GM21529 (cell line): ENCODE measurements around the gene IRAG1.
"Not testable (repeated sequence)": the region's sequence is repeated elsewhere in the genome, so short reads cannot be mapped to it uniquely, and the experiment has no call there.

Experiments used
- ATAC-seq: cut with Tn5 transposase; IDR thresholded peaks from one replicate; pipeline ENCODE4 v1.9.1; 2021; ENCODE audit not compliant: unreplicated experiment

IRAG1 gene

GRCh38 chr11:10709299-10710086 lies 15.9 kb upstream of the IRAG1 start:
- no peak for ATAC-seq

GRCh38 chr11:10708131-10708530 lies 14.6 kb upstream of the IRAG1 start:
- no peak for ATAC-seq

GRCh38 chr11:10701982-10702381 lies 8.4 kb upstream of the IRAG1 start:
- no peak for ATAC-seq

GRCh38 chr11:10699072-10699471 lies 5.5 kb upstream of the IRAG1 start:
- no peak for ATAC-seq

GRCh38 chr11:10697323-10697620 lies 3.7 kb upstream of the IRAG1 start:
- no peak for ATAC-seq

GRCh38 chr11:10696468-10697322 lies 3.1 kb upstream of the IRAG1 start:
- ATAC-seq, result no peak

- no peak for ATAC-seq
These were observed 2.3 kb upstream of the IRAG1 start for GRCh38 chr11:10695833-10696232.

GRCh38 chr11:10694486-10695239 lies 1.1 kb upstream of the IRAG1 start:
- ATAC-seq, result no peak

- ATAC-seq, result no peak
These were observed 932 bp downstream of the IRAG1 start for GRCh38 chr11:10692531-10693115.

- ATAC-seq, result no peak
These were observed 5.2 kb downstream of the IRAG1 start for GRCh38 chr11:10688401-10688800.

- no peak for ATAC-seq
These were observed 7.2 kb downstream of the IRAG1 start for GRCh38 chr11:10686311-10686710.

- no peak for ATAC-seq
These were observed 10.1 kb downstream of the IRAG1 start for GRCh38 chr11:10683429-10683828.

GRCh38 chr11:10680956-10681487 lies 12.5 kb downstream of the IRAG1 start:
- no peak for ATAC-seq

- ATAC-seq, result not testable (repeated sequence)
These were observed 13.3 kb downstream of the IRAG1 start for GRCh38 chr11:10680279-10680678.

- ATAC-seq, result no peak
These were observed 13.9 kb downstream of the IRAG1 start for GRCh38 chr11:10679644-10680043.

GRCh38 chr11:10678101-10678500 lies 15.5 kb downstream of the IRAG1 start:
- no peak for ATAC-seq

- ATAC-seq, result no peak
These were observed 16.6 kb downstream of the IRAG1 start for GRCh38 chr11:10676919-10677318.

GRCh38 chr11:10674911-10675440 lies 18.6 kb downstream of the IRAG1 start:
- ATAC-seq, result no peak

- no peak for ATAC-seq
These were observed 19.1 kb downstream of the IRAG1 start for GRCh38 chr11:10674440-10674855.

- no peak for ATAC-seq
These were observed 20.0 kb downstream of the IRAG1 start for GRCh38 chr11:10673501-10674062.
